ENCODE data around the gene EXOG.

The EXOG gene

GRCh38 chr3:38496131-38496910, at the start of gene EXOG:
EXOG (plus strand) TSS chr3:38496340; CDS start chr3:38496368, 28 bp downstream.
- DNase-seq = peak; percentile 80

- no peak for DNase-seq
Observed at GRCh38 chr3:38446812-38447211, 49.3 kb upstream of the EXOG start.

- DNase-seq = no peak
Observed at GRCh38 chr3:38450853-38451252, 45.3 kb upstream of the EXOG start.

GRCh38 chr3:38453075-38453912, 42.8 kb upstream of the EXOG start, which contains the start of gene ACVR2B:
ACVR2B (plus strand) TSS chr3:38453890; CDS start chr3:38454323, 433 bp downstream.
- DNase-seq = peak; percentile 49

- no peak for DNase-seq
Observed at GRCh38 chr3:38453913-38454177, 42.3 kb upstream of the EXOG start.

GRCh38 chr3:38454178-38454883, 41.8 kb upstream of the EXOG start:
- DNase-seq = no peak

GRCh38 chr3:38454884-38455638, 41.1 kb upstream of the EXOG start:
- DNase-seq = no peak

- no peak for DNase-seq
Observed at GRCh38 chr3:38455639-38456430, 40.3 kb upstream of the EXOG start.

- DNase-seq = no peak
Observed at GRCh38 chr3:38457111-38458003, 38.8 kb upstream of the EXOG start.

GRCh38 chr3:38458796-38459498, 37.2 kb upstream of the EXOG start:
- DNase-seq = no peak

- DNase-seq = no peak
Observed at GRCh38 chr3:38459499-38460048, 36.6 kb upstream of the EXOG start.

GRCh38 chr3:38460377-38461270, 35.5 kb upstream of the EXOG start:
- DNase-seq = no peak

- DNase-seq = no peak
Observed at GRCh38 chr3:38465588-38466154, 30.5 kb upstream of the EXOG start.

GRCh38 chr3:38468765-38469164, 27.4 kb upstream of the EXOG start:
- no peak for DNase-seq

- DNase-seq = no peak
Observed at GRCh38 chr3:38469852-38470251, 26.3 kb upstream of the EXOG start.

- DNase-seq = no peak
Observed at GRCh38 chr3:38471260-38471857, 24.8 kb upstream of the EXOG start.

- no peak for DNase-seq
Observed at GRCh38 chr3:38472342-38472741, 23.8 kb upstream of the EXOG start.

- no peak for DNase-seq
Observed at GRCh38 chr3:38473229-38473628, 22.9 kb upstream of the EXOG start.
